Measurements from ENCODE around the gene HEXIM1. TPM values are rescaled to one million over a fixed set of nuclear protein-coding genes. Genes with fewer than 3 reads are reported as not detected.
"Not testable (repeated sequence)": the region's sequence is repeated elsewhere in the genome, so short reads cannot be mapped to it uniquely, and the experiment has no call there.

The HEXIM1 gene
- total RNA-seq, 1 donor from 2014 or later = 10.2 TPM

- Histone ChIP-seq H3K27ac (no peak overlapping the region), H3K9me3 (ENCODE audit: low read depth) (no peaks in the 10 kb centered on the region), H3K4me3 (no peak overlapping the region), H3K79me2 (ENCODE audit: low read depth) (no peaks in the 10 kb centered on the region), H3K4me1 (peaks cover 11% of the 10 kb centered on the region), H4K20me1 (ENCODE audit: low read depth) (no peaks in the 10 kb centered on the region), H3K36me3 (no peaks in the 10 kb centered on the region), H3K9ac (no peak overlapping the region), H3K27me3 (no peaks in the 10 kb centered on the region), H2AFZ (replicated peaks) (no peak overlapping the region), H3K4me2 (no peak overlapping the region), H3F3A (ENCODE audit: low read depth) (peaks cover 5% of the 10 kb centered on the region)
- no peaks in the 10 kb centered on the region for H3K9me3 Mint-ChIP-seq
- TF ChIP-seq EZH2phosphoT487 (IDR thresholded peaks at IDR 0.05) (no peak), CTCF (IDR thresholded peaks at IDR 0.05) (no peak), EZH2 (IDR thresholded peaks at IDR 0.05) (no peak)
- peak overlapping the region; percentile 80 for H3K27ac Mint-ChIP-seq
- no peaks in the 10 kb centered on the region for H3K36me3 Mint-ChIP-seq
- no peak for DNase-seq (ENCODE audit: low spot score)
- H3K4me3 Mint-ChIP-seq = no peak overlapping the region
- H3K4me1 Mint-ChIP-seq = peaks cover 22% of the 10 kb centered on the region
- peaks cover 7% of the 10 kb centered on the region for H3K27me3 Mint-ChIP-seq (ENCODE audit: insufficient read depth, low read depth)
These were observed 25.1 kb upstream of the HEXIM1 start for GRCh38 chr17:45123076-45123770.

- Histone ChIP-seq H4K20me1 (ENCODE audit: low read depth) (no peaks in the 10 kb centered on the region), H3F3A (ENCODE audit: low read depth) (peaks cover 9% of the 10 kb centered on the region), H3K27me3 (no peaks in the 10 kb centered on the region), H3K9me3 (ENCODE audit: low read depth) (no peaks in the 10 kb centered on the region), H3K27ac (no peak overlapping the region), H3K9ac (no peak overlapping the region), H2AFZ (replicated peaks) (no peak overlapping the region), H3K4me3 (no peak overlapping the region), H3K4me2 (no peak overlapping the region), H3K36me3 (no peaks in the 10 kb centered on the region), H3K4me1 (peaks cover 11% of the 10 kb centered on the region), H3K79me2 (ENCODE audit: low read depth) (no peaks in the 10 kb centered on the region)
- Mint-ChIP-seq H3K4me1 (peaks cover 22% of the 10 kb centered on the region), H3K27ac (no peak overlapping the region), H3K27me3 (ENCODE audit: insufficient read depth, low read depth) (peaks cover 7% of the 10 kb centered on the region), H3K9me3 (no peaks in the 10 kb centered on the region), H3K4me3 (no peak overlapping the region), H3K36me3 (no peaks in the 10 kb centered on the region)
- no peak for DNase-seq (ENCODE audit: low spot score)
- TF ChIP-seq EZH2 (IDR thresholded peaks at IDR 0.05) = no peak
- no peak for TF ChIP-seq CTCF (IDR thresholded peaks at IDR 0.05)
- no peak for TF ChIP-seq EZH2phosphoT487 (IDR thresholded peaks at IDR 0.05)
These were observed 24.1 kb upstream of the HEXIM1 start for GRCh38 chr17:45123930-45124796.

- not testable (repeated sequence) for H3K27me3 Mint-ChIP-seq (ENCODE audit: insufficient read depth, low read depth); H3K27ac ChIP-seq; H3K4me3 Mint-ChIP-seq; H4K20me1 ChIP-seq (ENCODE audit: low read depth); H3K79me2 ChIP-seq (ENCODE audit: low read depth); H3K9me3 Mint-ChIP-seq; DNase-seq (ENCODE audit: low spot score); H2AFZ ChIP-seq (replicated peaks); H3K4me2 ChIP-seq; H3K27me3 ChIP-seq; H3K9ac ChIP-seq; H3K36me3 ChIP-seq; H3K9me3 ChIP-seq (ENCODE audit: low read depth); H3K27ac Mint-ChIP-seq; H3K4me3 ChIP-seq; H3K36me3 Mint-ChIP-seq
- H3K4me1 Mint-ChIP-seq = peaks cover 28% of the 10 kb centered on the region
- Histone ChIP-seq H3F3A (ENCODE audit: low read depth) (peaks cover 13% of the 10 kb centered on the region), H3K4me1 (peaks cover 11% of the 10 kb centered on the region)
These were observed 23.5 kb upstream of the HEXIM1 start for GRCh38 chr17:45124797-45125122.

- peaks cover 11% of the 10 kb centered on the region for H3K4me1 ChIP-seq
- no peak overlapping the region for H3K4me2 ChIP-seq
- no peak overlapping the region for H3K4me3 ChIP-seq
- Mint-ChIP-seq H3K36me3 (no peaks in the 10 kb centered on the region), H3K27me3 (ENCODE audit: insufficient read depth, low read depth) (peaks cover 8% of the 10 kb centered on the region), H3K27ac (no peak overlapping the region), H3K9me3 (no peaks in the 10 kb centered on the region), H3K4me1 (peaks cover 29% of the 10 kb centered on the region), H3K4me3 (peak overlapping the region; percentile 25)
- peaks cover 13% of the 10 kb centered on the region for H3F3A ChIP-seq (ENCODE audit: low read depth)
- no peak for DNase-seq (ENCODE audit: low spot score)
- no peak overlapping the region for H3K9ac ChIP-seq
- no peak overlapping the region for H2AFZ ChIP-seq (replicated peaks)
- H3K9me3 ChIP-seq (ENCODE audit: low read depth) = no peaks in the 10 kb centered on the region
- H4K20me1 ChIP-seq (ENCODE audit: low read depth) = no peaks in the 10 kb centered on the region
- no peaks in the 10 kb centered on the region for H3K79me2 ChIP-seq (ENCODE audit: low read depth)
- no peak overlapping the region for H3K27ac ChIP-seq
- H3K36me3 ChIP-seq = no peaks in the 10 kb centered on the region
- TF ChIP-seq EZH2phosphoT487 (IDR thresholded peaks at IDR 0.05) (no peak), EZH2 (IDR thresholded peaks at IDR 0.05) (no peak), CTCF (IDR thresholded peaks at IDR 0.05) (no peak)
- H3K27me3 ChIP-seq = no peaks in the 10 kb centered on the region
These were observed 22.8 kb upstream of the HEXIM1 start for GRCh38 chr17:45125509-45125908.
